PC-3 (cell line): ENCODE data around the gene TPPP.
"Not testable (repeated sequence)": the region's sequence is repeated elsewhere in the genome, so short reads cannot be mapped to it uniquely, and the experiment has no call there.

Experiments used
- EZH2 ChIP-seq: fragments of 300-600 bp; sonication (generic); IDR thresholded peaks from one replicate; pipeline ENCODE4 v1.6.1; 2017; ENCODE audit warnings: antibody characterized with exemption, mild to moderate bottlenecking, low read length; ENCODE audit not compliant: unreplicated experiment
- EZH2phosphoT487 ChIP-seq: fragments of 300-600 bp; sonication (generic); IDR thresholded peaks from 2 replicates; pipeline ENCODE4 v1.6.1; 2018; ENCODE audit warnings: mild to moderate bottlenecking, antibody characterized with exemption, low read length, borderline replicate concordance
- TF ChIP-seq, protein P1 (sequence below): fragments of 300-600 bp; sonication (generic); conservative IDR thresholded peaks from 2 replicates; pipeline ENCODE4 v1.5.1; 2017; ENCODE audit warnings: antibody characterized with exemption, low read depth, mild to moderate bottlenecking, low read length

DNA sequence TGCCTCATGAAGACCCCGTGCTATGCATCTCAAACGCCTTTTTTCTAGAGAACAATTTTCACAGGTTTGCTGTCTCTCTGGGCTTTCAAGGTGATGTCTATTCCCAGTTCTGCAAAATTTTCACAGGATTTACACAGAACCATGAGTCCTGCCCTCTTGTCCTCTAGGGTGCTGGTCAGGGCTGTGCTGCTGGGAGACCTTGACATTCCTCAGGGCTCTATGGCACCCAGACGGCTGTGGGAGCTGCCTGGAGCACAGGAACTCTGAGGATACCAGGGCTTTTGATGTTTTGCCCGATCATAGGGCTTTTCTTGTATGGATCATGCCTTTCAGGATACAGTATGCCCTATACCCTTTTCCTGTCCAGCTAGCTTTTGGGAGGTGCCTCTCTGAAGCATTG lies 22.5 kb upstream of the TPPP start:
- TF ChIP-seq, protein P1, sequence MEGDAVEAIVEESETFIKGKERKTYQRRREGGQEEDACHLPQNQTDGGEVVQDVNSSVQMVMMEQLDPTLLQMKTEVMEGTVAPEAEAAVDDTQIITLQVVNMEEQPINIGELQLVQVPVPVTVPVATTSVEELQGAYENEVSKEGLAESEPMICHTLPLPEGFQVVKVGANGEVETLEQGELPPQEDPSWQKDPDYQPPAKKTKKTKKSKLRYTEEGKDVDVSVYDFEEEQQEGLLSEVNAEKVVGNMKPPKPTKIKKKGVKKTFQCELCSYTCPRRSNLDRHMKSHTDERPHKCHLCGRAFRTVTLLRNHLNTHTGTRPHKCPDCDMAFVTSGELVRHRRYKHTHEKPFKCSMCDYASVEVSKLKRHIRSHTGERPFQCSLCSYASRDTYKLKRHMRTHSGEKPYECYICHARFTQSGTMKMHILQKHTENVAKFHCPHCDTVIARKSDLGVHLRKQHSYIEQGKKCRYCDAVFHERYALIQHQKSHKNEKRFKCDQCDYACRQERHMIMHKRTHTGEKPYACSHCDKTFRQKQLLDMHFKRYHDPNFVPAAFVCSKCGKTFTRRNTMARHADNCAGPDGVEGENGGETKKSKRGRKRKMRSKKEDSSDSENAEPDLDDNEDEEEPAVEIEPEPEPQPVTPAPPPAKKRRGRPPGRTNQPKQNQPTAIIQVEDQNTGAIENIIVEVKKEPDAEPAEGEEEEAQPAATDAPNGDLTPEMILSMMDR, result not testable (repeated sequence)
- TF ChIP-seq EZH2phosphoT487, EZH2: not testable (repeated sequence)
